Measurements from ENCODE around the gene COA8. TPM values are rescaled to one million over a fixed set of nuclear protein-coding genes. Genes with fewer than 3 reads are reported as not detected.
A peak's percentile ranks its signal among the peaks of the same experiment; 100 is the strongest.

Gene COA8
- total and polyA plus RNA-seq, 2 of the 13 experiments (the other 11 are each of a cell fraction or from before 2014, with no cell fraction given): 10.9 to 25.1 TPM

- 90% methylated on average over 6 of the region's 7 CpGs for WGBS (ENCODE audit: low lambda C conversion rate)
- H3K27me3 ChIP-seq (ENCODE audit: control insufficient read depth in 1 of 2, insufficient read depth in 2 of 2, low read length in 2 of 2): no peaks in the 10 kb centered on the region; a peak in 1 of 5 replicates
- ChIA-PET CTCF (ENCODE audit: low intra/inter-chr PET ratio, low total read pairs) (no interaction called here), POLR2A (interaction anchor here (3.2 kb wide), 1 partner anchor 9 kb away, joined by 37 read pairs; no protein-coding TSS in a partner anchor)
- H3K9ac ChIP-seq (ENCODE audit: insufficient read depth, low read depth, low read length): peak overlapping the region; percentile 85
- peaks cover 49% of the 10 kb centered on the region for H3K4me1 ChIP-seq (ENCODE audit: insufficient read depth, low read length)
- H3K79me2 ChIP-seq (ENCODE audit: insufficient read depth, low read length): peaks cover 30% of the 10 kb centered on the region
- H3K4me2 ChIP-seq (ENCODE audit: low read depth, low read length): peak overlapping the region; percentile 98
- H4K20me1 ChIP-seq (ENCODE audit: insufficient read depth, low read length): no peaks in the 10 kb centered on the region
- H3K4me3 ChIP-seq (replicated peaks in 1 of 3; ENCODE audit: insufficient read depth in 1 of 3, low read depth in 2 of 3, low read length in 3 of 3): peak overlapping the region; percentile 87 to 98 (median 95); a peak in 5 of 6 replicates
- FAIRE-seq (no peak), DNase-seq (ENCODE audit: low spot score) (no peak), ATAC-seq (no peak)
- no peak overlapping the region for H3K27ac ChIP-seq (ENCODE audit: extremely low read length, insufficient read depth, low read length)
- BruUV-seq (replicated peaks): no TSS peak
- intact Hi-C loops (cut with micrococcal nuclease; ENCODE audit: unreplicated experiment) (no loop called here), in situ Hi-C loops (cut with HindIII; ENCODE audit: extremely low pct_ligation_motif_present, low pct_unique_long_range_greater_than_20kb) (no loop called here)
- H2AFZ ChIP-seq (ENCODE audit: low read length): no peak overlapping the region
- H3K9me3 ChIP-seq (ENCODE audit: low read length): no peaks in the 10 kb centered on the region
- H3K36me3 ChIP-seq (replicated peaks in 1 of 2; ENCODE audit: control insufficient read depth in 1 of 2, insufficient read depth in 2 of 2, low read length in 2 of 2): peaks cover 3 to 4% of the 10 kb centered on the region in 2 experiments; a peak in 3 of 5 replicates
- TF ChIP-seq SRSF4 (IDR thresholded peaks at IDR 0.05; ENCODE audit: low read depth, low read length, poor library complexity, severe bottlenecking) (no peak), JARID2 (CRISPR knock-in tag; IDR thresholded peaks at IDR 0.05; ENCODE audit: insufficient replicate concordance) (no peak), ZNF740 (CRISPR knock-in tag; IDR thresholded peaks at IDR 0.05) (no peak), ZNF546 (CRISPR knock-in tag; conservative IDR thresholded peaks at IDR 0.05) (no peak), IKZF5 (CRISPR knock-in tag; IDR thresholded peaks at IDR 0.05) (no peak), ZNF891 (CRISPR knock-in tag; IDR thresholded peaks at IDR 0.05) (no peak), ZBTB8A (CRISPR knock-in tag; IDR thresholded peaks at IDR 0.05; ENCODE audit: borderline replicate concordance, low read depth) (no peak), FOXO1 (CRISPR knock-in tag; IDR thresholded peaks at IDR 0.05) (no peak), SIN3A (IDR thresholded peaks at IDR 0.05; ENCODE audit: borderline replicate concordance, low read depth, low read length) (peak; percentile 85; the same call in 1 of the 2 replicates), KLF9 (CRISPR knock-in tag; IDR thresholded peaks at IDR 0.05; ENCODE audit: low read depth) (no peak), RERE (CRISPR knock-in tag; IDR thresholded peaks at IDR 0.05; ENCODE audit: low read depth) (no peak), SPEN (CRISPR knock-in tag; IDR thresholded peaks at IDR 0.05; ENCODE audit: low read depth) (no peak), SUZ12 (IDR thresholded peaks at IDR 0.05; ENCODE audit: low read depth, low read length) (no peak)
- TF ChIP-seq, protein P1, sequence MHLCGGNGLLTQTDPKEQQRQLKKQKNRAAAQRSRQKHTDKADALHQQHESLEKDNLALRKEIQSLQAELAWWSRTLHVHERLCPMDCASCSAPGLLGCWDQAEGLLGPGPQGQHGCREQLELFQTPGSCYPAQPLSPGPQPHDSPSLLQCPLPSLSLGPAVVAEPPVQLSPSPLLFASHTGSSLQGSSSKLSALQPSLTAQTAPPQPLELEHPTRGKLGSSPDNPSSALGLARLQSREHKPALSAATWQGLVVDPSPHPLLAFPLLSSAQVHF (CRISPR knock-in tag; IDR thresholded peaks at IDR 0.05): no peak
- TF ChIP-seq, protein P2, sequence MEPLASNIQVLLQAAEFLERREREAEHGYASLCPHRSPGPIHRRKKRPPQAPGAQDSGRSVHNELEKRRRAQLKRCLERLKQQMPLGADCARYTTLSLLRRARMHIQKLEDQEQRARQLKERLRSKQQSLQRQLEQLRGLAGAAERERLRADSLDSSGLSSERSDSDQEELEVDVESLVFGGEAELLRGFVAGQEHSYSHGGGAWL (CRISPR knock-in tag; IDR thresholded peaks at IDR 0.05): no peak
- TF ChIP-seq, protein P3, sequence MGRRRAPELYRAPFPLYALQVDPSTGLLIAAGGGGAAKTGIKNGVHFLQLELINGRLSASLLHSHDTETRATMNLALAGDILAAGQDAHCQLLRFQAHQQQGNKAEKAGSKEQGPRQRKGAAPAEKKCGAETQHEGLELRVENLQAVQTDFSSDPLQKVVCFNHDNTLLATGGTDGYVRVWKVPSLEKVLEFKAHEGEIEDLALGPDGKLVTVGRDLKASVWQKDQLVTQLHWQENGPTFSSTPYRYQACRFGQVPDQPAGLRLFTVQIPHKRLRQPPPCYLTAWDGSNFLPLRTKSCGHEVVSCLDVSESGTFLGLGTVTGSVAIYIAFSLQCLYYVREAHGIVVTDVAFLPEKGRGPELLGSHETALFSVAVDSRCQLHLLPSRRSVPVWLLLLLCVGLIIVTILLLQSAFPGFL (CRISPR knock-in tag; IDR thresholded peaks at IDR 0.05): no peak
These were observed 32.4 kb upstream of the COA8 start for GRCh38 chr14:103530390-103530789.

All from HepG2 (cell line).